NCI-H446 treated with DMSO at 0.1 percent for 48 hours (cell line): ENCODE data around the gene KIRREL3.
"Not testable (repeated sequence)": the region's sequence is repeated elsewhere in the genome, so short reads cannot be mapped to it uniquely, and the experiment has no call there.

ENCODE experiments used
- DNase-seq: peaks from one replicate; lab custom pipeline; 2025; lab: John Stamatoyannopoulos, UW

KIRREL3 gene

GRCh38 chr11:126381960-126382359 lies 618.6 kb downstream of the KIRREL3 start:
- DNase-seq = not testable (repeated sequence)

GRCh38 chr11:126380909-126381308 lies 619.7 kb downstream of the KIRREL3 start:
- DNase-seq = no peak

- peak; percentile 63 for DNase-seq
Observed at GRCh38 chr11:126378763-126379162, 621.8 kb downstream of the KIRREL3 start.

GRCh38 chr11:126375726-126376125 lies 624.8 kb downstream of the KIRREL3 start:
- no peak for DNase-seq

- not testable (repeated sequence) for DNase-seq
Observed at GRCh38 chr11:126374562-126375300, 625.8 kb downstream of the KIRREL3 start.

GRCh38 chr11:126373389-126374066 lies 627.0 kb downstream of the KIRREL3 start:
- not testable (repeated sequence) for DNase-seq
